ENCODE results near the gene FAT2.

- TF ChIP-seq CTCF (IDR thresholded peaks at IDR 0.05; ENCODE audit: low read depth, low read length) = no peak
- TF ChIP-seq POLR2A (IDR thresholded peaks at IDR 0.05; ENCODE audit: extremely low read depth, insufficient read length) = no peak
- TF ChIP-seq MAX (IDR thresholded peaks at IDR 0.05; ENCODE audit: low read depth, low read length) = no peak
Observed at GRCh38 chr5:151630088-151630487, 39.0 kb upstream of the FAT2 start.
